Activated CD4-positive, alpha-beta T cell treated with anti-CD3 and anti-CD28 coated beads, Interleukin-2, Interleukin-6, amounts not matched to agents 100 ng/mL and 50 ng/mL, durations not matched to agents 16 hours and 8 hours (primary cell): Measurements from ENCODE around the gene VIT.

Experiments
- DNase-seq: peaks from one replicate; pipeline ENCODE4 v3.0.0-alpha.2; 2020

Gene VIT, protein sequence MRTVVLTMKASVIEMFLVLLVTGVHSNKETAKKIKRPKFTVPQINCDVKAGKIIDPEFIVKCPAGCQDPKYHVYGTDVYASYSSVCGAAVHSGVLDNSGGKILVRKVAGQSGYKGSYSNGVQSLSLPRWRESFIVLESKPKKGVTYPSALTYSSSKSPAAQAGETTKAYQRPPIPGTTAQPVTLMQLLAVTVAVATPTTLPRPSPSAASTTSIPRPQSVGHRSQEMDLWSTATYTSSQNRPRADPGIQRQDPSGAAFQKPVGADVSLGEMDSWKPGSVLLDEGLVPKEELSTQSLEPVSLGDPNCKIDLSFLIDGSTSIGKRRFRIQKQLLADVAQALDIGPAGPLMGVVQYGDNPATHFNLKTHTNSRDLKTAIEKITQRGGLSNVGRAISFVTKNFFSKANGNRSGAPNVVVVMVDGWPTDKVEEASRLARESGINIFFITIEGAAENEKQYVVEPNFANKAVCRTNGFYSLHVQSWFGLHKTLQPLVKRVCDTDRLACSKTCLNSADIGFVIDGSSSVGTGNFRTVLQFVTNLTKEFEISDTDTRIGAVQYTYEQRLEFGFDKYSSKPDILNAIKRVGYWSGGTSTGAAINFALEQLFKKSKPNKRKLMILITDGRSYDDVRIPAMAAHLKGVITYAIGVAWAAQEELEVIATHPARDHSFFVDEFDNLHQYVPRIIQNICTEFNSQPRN

DNA sequence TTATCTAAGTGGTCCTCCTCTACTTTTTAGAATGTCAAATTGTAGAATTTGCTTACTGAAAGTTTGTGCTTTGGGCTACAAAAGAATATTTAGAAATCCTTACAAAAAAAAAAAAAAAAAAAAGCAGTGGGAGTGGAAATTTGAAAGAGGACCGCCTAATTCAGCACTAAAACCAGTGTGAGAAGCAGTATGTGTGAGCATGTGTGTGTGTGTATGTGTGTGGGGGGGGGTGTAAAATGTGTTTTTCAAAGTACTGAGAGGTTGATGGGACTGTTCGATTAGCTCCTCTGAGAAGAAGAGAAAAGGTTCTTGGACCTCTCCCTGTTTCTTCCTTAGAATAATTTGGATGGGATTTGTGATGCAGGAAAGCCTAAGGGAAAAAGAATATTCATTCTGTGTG, at the start of gene VIT:
TSS of gene VIT (plus strand) at position 175 of the 400 bp plus-strand sequence. CDS start 19,664 bp downstream, outside the sequence.
- DNase-seq = no peak

DNA sequence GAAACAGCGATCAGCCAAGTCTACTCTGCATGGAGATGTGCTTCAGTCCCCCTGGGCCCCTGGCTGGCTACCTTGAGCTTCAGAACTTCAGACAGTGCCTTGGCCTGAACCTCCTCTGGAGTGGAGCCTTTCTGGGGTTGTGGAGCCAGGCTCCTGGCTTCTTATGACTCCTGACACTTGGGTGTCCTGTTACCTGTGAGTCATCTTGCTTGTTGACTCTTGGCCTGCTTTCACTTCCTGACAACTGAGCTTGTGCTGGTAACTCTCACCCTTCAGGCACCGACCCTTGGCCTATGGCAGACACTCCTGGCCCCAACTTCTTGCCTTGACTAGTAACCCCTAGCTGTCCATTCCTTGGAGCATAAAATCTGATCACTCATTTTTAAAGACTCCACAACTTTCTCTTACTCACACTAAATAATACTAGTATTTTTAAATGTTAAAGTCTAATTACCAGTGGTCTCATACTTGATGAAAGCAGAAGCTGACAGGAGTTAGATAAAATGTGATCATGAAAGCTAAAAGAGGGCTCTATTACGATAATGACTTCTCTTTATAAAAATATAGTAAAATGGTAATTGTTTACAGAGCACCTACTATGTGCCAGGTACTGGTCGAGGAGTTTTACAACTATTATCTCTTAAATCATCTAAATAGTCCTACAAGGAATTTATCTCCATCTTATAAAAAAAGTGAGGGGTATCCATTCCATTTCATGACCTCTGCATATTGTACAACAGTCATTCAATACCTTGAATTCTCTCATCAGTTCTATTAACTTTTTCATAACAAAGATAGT, 46.3 kb upstream of the VIT start:
- peak; percentile 53 for DNase-seq

DNA sequence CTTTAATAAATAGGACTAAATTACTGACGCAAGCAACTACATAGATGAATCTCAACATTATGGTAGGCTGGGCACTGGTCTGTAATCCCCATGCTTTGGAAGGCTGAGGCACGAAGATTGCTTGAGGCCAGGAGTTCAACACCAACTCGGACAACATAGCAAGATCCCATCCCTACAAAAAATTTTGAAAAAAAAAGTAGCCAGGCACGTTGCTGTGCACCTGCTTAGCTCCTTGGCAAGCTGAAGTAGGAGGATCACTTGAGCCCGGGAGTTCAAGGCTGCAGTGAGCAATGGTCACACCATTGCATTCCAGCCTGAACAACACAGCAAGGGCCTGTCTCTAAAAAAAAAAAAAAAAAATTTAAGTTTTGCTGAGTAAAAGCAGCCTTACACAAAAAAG, 43.4 kb upstream of the VIT start:
- no peak for DNase-seq

DNA sequence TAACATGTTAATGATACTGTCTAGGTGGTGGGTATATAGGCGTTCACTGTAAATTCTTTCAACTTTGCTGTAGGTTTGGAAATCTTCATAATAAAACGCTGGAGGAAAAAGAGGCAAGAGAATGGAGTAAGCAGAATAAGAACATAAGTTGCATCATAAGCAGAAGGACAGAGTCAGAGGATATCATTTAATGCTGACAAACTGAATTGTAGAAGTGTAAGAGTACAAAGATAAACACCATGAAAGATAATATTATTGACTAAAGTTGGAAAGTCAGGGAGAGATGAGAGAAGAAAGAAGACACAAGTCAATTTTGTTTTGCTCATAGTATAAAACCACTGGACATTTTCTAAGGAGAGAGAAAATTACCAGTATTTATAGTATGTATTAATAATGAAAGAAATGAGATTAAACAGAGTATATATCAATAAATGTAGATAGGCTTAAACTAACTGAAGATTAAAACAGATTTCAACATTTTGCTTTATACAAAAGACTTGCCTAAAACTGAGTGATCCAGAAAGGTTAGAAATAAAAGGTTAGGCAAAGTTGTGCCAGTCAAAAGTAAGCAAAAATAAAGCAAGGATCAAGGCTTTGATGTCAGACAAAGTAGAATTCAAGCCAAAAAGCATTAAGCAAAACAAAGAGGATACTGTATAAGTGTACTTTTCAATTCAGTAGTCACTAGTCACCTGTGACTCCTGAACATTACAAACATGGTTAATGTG, 42.4 kb upstream of the VIT start:
- no peak for DNase-seq

DNA sequence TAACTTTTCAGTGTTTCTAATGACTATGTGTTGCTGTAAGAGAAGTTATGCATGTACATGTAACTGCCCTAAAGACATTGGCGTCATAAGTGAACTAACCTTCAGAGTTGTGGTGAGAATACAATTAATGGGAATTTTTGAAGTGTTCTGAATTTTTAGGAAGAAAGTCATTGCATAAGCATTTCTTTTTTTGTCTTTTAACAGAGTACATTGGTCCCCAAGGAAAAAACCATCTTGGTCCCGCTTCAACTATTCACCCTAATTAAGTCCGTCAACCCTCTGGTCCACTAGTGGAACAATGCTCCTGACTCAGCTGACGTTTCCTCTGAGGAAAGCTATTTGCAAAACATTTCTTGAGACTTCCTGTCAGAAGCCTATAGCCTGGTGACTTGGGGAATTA, 41.1 kb upstream of the VIT start:
- no peak for DNase-seq

DNA sequence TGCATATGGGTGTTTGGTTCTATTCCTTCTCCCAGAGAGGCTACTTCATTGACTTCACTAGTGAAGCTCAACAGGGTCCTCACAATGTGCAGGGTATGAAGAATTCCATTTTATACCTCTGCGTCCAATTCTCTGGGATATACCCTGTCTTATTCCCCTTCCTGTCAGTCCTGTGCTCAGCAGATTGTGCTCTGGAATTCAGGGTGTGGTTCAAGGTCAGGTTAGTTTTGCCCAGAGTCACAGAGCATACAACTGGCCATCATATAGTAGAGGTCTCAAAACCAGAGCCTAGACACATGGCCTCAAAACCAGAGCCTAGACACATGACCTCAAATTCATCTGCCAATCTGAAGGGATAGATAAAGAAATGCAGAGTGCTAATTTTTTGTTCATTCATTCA, 38.8 kb upstream of the VIT start:
- no peak for DNase-seq

DNA sequence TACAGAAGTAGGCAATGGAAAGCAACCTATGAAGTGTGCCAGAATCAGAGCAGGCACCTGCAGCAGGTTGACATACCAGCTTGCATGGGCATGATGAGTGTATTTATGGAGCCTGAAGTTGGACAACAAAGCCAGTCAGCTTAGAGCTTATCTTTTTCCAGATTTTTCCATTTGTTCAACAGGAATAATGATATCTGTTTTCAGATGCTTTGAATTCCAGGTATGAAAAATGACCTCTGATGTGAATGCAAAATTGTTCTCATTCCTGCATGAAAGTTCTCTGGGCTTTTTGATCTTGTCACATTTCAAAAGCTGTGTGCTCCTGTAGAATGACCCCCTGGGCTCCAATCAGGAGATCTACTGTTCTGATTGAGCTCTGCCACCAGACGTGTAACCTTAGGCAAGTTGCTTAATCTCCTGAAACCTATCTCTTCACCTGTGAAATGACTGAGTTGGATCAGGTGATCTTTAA, 38.2 kb upstream of the VIT start:
- no peak for DNase-seq

DNA sequence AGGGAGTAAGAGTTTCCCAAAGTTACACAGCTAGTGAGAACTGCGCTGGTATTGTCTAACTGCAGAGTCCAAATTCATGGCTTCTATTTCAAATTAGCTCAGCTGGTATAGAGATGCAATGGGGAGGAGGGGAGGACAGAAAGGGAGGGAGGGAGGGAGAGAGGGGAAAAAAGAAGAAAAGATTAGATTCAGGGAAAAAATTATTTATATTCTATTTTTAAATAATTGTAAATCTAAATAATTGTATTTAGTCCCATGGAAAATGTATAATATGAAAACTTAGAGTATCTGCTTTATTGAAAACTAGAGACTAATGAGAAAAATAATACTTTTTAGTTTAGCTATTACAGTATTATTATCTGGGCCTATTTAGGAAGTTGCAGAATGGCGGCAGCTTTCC, 37.3 kb upstream of the VIT start:
- DNase-seq = no peak

DNA sequence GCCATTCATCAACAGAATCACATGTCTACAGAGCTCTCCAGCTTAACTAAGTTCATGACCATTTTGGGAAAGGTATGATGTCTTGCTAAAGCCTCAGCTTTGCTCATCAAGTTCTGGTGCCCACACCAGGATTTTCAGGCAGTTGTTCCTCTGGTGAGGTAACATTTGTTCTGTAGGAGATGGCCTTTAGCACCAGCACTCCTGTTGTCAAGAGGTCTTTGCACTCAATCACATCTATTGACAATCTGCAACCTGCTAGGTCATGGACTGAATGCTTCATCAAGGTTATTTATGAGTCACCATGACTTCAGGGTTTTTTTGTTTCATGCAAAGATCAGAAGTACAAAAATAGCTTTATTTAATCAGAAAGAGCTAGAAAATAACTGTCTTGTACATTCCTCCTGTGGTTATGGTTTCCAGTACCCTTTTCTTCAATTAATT, 36.6 kb upstream of the VIT start:
- DNase-seq = peak; percentile 12

DNA sequence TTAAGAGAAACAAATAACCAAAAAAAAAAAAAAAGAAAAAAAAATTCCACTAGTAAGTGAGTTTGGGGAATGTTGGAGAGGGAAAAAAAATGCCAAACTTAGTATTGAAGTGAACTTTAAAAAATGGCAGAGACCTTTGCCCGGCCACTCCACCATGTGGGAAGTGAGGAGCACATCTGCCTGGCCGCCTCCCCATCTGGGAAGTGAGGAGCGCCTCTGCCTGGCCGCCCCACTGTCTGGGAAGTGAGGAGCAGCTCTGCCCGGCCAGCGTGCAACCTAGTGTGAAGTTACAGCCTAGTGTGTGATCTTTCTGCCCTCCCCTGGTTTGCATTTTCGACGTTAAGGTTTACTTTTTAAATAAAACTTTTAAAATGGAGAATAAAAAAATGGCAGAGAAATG, 33.9 kb upstream of the VIT start:
- no peak for DNase-seq

DNA sequence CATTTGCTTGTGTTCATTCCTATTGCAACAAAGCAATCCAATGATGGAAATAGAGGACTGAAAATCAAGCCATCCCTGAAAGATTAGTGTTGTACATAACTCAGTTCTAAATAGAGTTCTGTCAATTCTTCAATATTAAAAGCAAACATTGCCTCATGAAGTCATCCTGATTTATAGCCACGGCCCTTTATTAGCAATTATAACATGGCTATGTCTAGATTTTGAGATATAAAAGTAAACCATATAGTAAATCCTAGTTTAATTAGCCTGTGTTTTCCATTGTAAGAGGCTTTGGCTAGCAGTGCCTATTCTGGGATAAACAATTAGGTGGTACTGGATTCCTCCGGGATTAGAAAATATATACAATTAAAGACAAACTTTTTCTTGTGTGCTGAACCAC, 33.2 kb upstream of the VIT start:
- DNase-seq = no peak

DNA sequence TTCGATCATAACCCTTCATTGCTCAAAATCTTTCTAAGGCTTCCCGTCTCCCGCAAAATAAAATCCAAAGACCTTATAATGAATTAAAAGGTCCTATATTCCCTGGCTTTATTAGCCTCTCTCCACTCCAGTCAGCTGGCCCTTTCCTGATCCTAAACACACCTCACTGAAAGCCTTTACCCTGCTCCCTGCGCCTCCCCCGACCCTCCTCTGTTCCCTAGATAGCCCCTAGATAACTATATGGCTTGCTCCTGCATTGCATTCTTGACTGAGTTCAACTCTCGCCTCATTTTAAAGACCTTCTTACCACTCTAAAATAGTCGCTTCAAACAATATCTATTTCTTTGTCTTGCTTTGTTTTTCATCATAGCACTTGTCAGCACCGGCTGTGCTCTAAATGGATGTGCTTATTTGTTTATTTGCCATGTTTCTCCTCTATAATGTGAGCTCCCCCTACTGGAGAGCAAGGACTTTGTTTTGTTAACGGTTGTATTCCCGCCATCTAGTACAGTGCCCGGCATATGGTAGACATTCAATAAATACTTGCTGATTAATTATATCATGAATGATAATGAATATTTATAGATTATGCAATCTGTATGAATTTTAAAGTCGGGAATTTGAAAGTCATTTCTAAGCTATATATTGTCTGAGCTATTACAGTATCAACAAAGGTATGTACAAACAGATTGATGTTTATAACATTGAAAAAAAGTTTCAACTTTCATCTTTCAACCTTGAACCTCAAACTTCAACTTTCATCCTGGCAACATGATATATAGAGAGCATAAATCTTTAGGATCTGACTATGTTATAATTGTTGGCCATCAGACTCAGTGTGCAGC, 32.4 kb upstream of the VIT start:
- DNase-seq = peak; percentile 65

DNA sequence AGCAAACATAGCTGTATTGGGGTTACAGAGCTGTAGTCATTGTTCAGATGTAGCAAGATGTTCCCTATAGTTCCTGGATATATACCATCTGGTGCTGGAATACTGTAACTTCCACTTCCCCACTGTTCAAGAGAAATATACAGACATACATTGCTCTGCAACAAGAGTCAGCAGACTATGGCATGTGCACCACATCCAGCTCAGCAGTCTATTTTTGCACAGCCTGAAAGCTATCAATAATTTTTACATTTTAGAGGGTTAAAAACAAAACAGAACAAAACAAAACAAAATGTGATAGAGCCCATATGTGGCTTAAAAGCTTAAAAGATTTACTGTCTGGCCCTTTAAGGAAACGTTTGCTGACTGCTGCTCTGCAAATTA, 31.8 kb upstream of the VIT start:
- no peak for DNase-seq

DNA sequence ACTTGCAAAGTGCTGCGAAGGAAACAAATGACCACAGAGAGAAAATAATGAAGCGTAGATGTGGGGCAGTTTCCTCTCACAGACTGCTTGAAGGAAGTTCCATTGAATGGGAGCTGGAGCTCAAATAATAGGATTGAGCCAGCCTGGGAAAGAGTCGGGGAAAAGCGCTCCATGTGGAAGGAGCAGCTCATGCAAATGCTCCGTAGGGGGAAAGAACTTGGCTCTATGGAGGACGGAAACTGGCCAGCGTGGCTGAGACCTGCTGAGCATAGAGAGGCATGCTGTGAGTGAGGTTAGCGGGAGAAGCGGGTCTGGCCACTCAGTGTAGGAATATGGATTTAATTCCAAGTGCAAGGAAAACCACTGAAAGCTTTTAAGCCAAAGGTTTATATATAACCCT, 28.6 kb upstream of the VIT start:
- DNase-seq = no peak

DNA sequence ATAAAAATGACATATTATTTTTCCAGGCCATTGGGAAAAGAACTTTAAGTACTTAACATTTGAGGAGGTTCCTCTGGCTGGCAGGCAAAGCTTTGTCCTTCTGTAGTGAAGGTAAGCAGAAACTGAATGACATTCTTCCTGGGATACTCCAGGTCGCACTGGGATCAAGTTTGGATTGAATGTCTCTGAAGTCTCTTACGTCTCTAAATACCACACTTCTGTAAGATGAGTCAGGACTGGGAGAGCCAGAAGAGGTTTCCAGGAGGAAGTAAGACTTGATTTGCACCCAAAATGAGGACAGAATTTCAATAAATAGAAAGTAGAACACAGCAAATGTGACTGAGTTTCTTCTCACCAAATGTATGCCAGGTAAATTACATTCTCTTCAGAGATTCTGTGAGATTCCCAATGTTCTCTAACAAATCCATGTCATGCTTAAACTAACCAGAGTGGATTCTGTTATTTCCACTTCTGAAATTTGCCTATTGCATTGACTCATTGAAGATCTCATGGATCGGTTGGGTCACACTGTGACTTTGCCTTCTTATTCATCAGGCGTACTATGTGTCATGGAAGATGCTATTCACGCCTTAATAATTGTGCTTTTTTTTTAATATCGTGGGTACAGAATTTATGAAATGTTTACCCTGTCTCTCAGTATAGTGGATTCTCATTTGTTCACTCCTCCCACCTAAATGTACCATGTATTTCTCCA, 25.5 kb upstream of the VIT start:
- DNase-seq = no peak

DNA sequence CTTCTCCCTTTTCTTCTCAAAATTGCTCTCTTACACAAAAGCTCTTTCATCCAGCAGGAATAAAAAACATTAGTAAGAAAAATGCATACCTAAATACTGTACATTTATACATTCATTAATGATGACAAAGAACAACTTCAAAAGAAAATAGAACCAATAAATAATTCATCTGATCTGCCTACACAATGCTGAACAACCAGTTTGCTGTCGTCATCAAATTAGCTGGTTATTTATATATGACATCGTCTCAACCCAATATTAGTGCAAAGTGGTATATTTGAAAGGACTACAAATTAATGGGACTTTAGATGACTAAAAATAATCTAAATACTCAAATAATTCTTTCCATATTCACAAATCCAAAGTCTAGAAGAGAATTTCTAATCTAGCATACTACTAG, 24.8 kb upstream of the VIT start:
- no peak for DNase-seq

DNA sequence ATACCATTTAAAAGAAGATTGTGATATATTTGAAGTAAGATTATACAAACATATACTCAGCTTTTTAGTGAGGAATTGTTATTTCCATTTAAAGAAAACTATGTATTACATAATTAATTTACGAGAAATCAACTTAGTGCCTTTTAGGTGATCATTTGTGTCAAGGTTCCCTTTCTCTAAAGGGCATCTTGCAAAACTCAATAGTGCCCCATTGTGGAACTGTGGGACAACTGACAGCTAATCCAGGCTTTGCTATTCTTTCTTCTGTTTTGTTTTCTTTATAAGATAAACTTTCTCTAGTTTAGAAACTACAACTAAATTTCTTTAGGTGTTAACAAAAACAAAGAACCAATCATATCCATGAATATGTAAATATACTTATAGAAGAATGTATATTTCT, 24.3 kb upstream of the VIT start:
- DNase-seq = no peak

DNA sequence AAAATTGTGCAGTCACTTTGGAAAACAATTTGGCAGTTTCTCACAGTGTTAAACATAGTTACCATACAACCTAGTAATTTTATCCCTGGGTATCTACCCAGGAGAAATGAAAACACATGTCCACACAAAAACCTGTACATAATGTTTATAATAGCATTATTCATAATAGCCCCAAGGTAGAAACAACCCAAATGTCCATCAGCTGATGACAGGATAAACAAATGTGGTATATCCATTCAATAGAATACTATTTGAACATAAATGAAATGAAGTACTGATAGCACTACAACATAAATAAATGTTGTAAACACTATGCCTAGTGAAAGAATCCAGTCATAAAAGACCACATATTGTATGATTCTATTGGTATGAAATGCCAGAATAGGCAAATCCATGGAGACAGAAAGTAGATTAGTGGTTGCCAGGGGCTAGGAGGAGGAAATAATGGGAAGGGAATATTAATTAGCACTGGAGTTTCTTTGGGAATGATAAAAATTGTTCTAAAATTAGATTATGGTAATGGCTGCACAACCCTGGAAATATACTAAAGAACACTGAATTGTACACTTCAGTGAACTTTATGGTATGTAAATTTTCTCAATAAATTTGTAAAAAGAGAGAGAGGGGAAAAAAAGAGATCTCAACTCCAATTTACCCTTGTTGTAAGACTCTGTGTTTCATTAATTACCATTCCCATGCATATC, 20.8 kb upstream of the VIT start:
- no peak for DNase-seq

DNA sequence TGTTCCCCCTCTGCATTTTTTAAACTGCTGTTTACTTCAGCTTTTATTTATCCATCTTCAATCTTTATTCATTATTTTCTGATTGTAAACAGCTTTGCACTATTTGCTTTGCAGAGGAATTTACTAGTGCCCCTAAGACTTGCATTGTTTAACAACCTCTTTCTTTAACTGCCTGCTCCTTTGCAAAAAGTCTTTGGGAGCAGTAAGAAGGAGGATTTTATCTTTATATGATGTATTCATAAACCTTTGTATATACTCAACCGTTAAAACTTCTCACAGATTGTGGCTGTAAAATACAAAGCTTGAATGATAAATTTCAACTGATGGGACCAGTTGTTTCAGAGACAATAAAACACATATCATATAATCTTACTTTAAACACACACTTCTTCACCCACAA, 20.1 kb upstream of the VIT start:
- no peak for DNase-seq

DNA sequence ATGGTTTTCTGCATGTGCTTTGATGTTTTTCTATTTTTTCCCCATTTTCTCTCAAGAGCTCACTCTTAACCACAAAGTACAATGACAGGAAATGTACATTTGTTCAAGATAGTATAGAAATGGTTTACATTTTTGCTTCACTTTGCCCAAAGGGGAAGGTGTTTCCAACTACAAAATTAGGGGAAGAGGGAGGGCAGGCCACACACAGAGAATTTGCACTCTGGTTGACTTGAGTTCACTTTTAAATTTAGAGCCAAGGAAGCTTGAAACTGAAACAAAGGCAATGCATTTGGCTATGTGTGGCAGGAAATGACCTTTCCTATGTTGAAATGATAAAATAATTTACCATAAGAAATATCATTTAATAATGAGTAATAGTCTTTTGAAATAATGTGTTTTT, 19.1 kb upstream of the VIT start:
- no peak for DNase-seq
